Adipose tissue (tissue), 3 donors: Measurements from ENCODE around the gene MICAL3. TPM values are rescaled to one million over a fixed set of nuclear protein-coding genes. Genes with fewer than 3 reads are reported as not detected.
"Not testable (repeated sequence)": the region's sequence is repeated elsewhere in the genome, so short reads cannot be mapped to it uniquely, and the experiment has no call there.

Experiments used
- H3K27ac ChIP-seq: one replicate; pipeline ENCODE4 v1.5.1; 2013; ENCODE audit warnings: low read depth, low read length
- WGBS, 3 donors: extraction: QIAGEN DNeasy Blood & Tissue Kit; methylation state at CpG; one replicate each; pipeline ENCODE4 v1.1.7; 2013; 5-methylcytosine and 5-hydroxymethylcytosine counted together
- polyA plus RNA-seq, 3 donors: library from polyadenylated mRNA; stranded (reverse); fragments of 200-250 nt; gene quantifications; one replicate each; pipeline ENCODE4 v1.2.3, GENCODE V29; 2013
- donor health status: healthy with polysubstance abuse.
- donor health status: Bipolar disorder and iron deficiency.
- donor health status: healthy.

The MICAL3 gene
- polyA plus RNA-seq, 3 donors = 7.9 to 12.1 (median 11.7) TPM

- no peak overlapping the region for H3K27ac ChIP-seq
- 90 to 95% (median 93%) methylated on average over 4 of the region's 4 CpGs for WGBS, 3 donors
Measured at GRCh38 chr22:17892376-17892775, 132.0 kb downstream of the MICAL3 start.

- no peak overlapping the region for H3K27ac ChIP-seq
- WGBS, 3 donors = 59 to 73% (median 71%) methylated on average over 12 of the region's 12 CpGs
Measured at GRCh38 chr22:17891481-17892167, 132.7 kb downstream of the MICAL3 start.

GRCh38 chr22:17890892-17891291, 133.5 kb downstream of the MICAL3 start:
- 77 to 91% (median 81%) methylated on average over 3 of the region's 3 CpGs for WGBS, 3 donors
- no peak overlapping the region for H3K27ac ChIP-seq

- 92 to 96% (median 94%) methylated on average over 4 of the region's 4 CpGs for WGBS, 3 donors
- H3K27ac ChIP-seq = no peak overlapping the region
Measured at GRCh38 chr22:17890245-17890671, 134.1 kb downstream of the MICAL3 start.

GRCh38 chr22:17888855-17889254, 135.5 kb downstream of the MICAL3 start:
- 67 to 76% (median 73%) methylated on average over 7 of the region's 7 CpGs for WGBS, 3 donors
- H3K27ac ChIP-seq = no peak overlapping the region

GRCh38 chr22:17888439-17888838, 135.9 kb downstream of the MICAL3 start:
- WGBS, 3 donors = 85 to 93% (median 90%) methylated on average over 12 of the region's 12 CpGs
- H3K27ac ChIP-seq = no peak overlapping the region

GRCh38 chr22:17884893-17885292, 139.5 kb downstream of the MICAL3 start:
- WGBS, 3 donors = 83 to 91% (median 88%) methylated on average over 8 of the region's 8 CpGs

GRCh38 chr22:17884084-17884483, 140.3 kb downstream of the MICAL3 start:
- no peak overlapping the region for H3K27ac ChIP-seq
- WGBS, 3 donors = 59 to 79% (median 68%) methylated on average over 6 of the region's 6 CpGs

More at GRCh38 chr22:17884893-17885292, 139.5 kb downstream of the MICAL3 start:
- H3K27ac ChIP-seq = no peak overlapping the region

- 94 to 95% (median 95%) methylated on average over 9 of the region's 9 CpGs for WGBS, 3 donors
- no peak overlapping the region for H3K27ac ChIP-seq
Measured at GRCh38 chr22:17883356-17883755, 141.0 kb downstream of the MICAL3 start.

GRCh38 chr22:17882727-17883126, 141.6 kb downstream of the MICAL3 start:
- 92 to 95% (median 94%) methylated on average over 8 of the region's 8 CpGs for WGBS, 3 donors
- H3K27ac ChIP-seq = no peak overlapping the region

- no peak overlapping the region for H3K27ac ChIP-seq
- WGBS, 3 donors = 89 to 100% (median 100%) methylated on average over 2 of the region's 2 CpGs
Measured at GRCh38 chr22:17882162-17882561, 142.2 kb downstream of the MICAL3 start.

GRCh38 chr22:17881366-17881765, 143.0 kb downstream of the MICAL3 start:
- H3K27ac ChIP-seq = no peak overlapping the region
- WGBS, 3 donors = 85 to 95% (median 93%) methylated on average over 6 of the region's 6 CpGs

- H3K27ac ChIP-seq = no peak overlapping the region
- WGBS, 3 donors = 84 to 97% (median 91%) methylated on average over 10 of the region's 10 CpGs
Measured at GRCh38 chr22:17880468-17880867, 143.9 kb downstream of the MICAL3 start.

GRCh38 chr22:17880020-17880419, 144.3 kb downstream of the MICAL3 start:
- 85 to 94% (median 92%) methylated on average over 17 of the region's 17 CpGs for WGBS, 3 donors
- H3K27ac ChIP-seq = no peak overlapping the region

- no peak overlapping the region for H3K27ac ChIP-seq
- 68 to 91% (median 82%) methylated on average over 7 of the region's 7 CpGs for WGBS, 3 donors
Measured at GRCh38 chr22:17878941-17879340, 145.4 kb downstream of the MICAL3 start.

- H3K27ac ChIP-seq = no peak overlapping the region
- WGBS, 3 donors = 92 to 97% (median 96%) methylated on average over 10 of the region's 10 CpGs
Measured at GRCh38 chr22:17878186-17878694, 146.1 kb downstream of the MICAL3 start.

- H3K27ac ChIP-seq = not testable (repeated sequence)
Measured at GRCh38 chr22:17876878-17877855, 147.2 kb downstream of the MICAL3 start.

GRCh38 chr22:17876306-17876831, 148.0 kb downstream of the MICAL3 start:
- no peak overlapping the region for H3K27ac ChIP-seq
- 66 to 79% (median 75%) methylated on average over 4 of the region's 4 CpGs for WGBS, 3 donors

GRCh38 chr22:17875631-17876030, 148.7 kb downstream of the MICAL3 start:
- H3K27ac ChIP-seq = no peak overlapping the region
- WGBS, 3 donors = 84 to 92% (median 90%) methylated on average over 12 of the region's 12 CpGs
